ENCODE measurements around the gene KAZN. TPM values are rescaled to one million over a fixed set of nuclear protein-coding genes. Genes with fewer than 3 reads are reported as not detected.

Gene KAZN
- total RNA-seq, 1 donor from 2014 or later, result 7.9 TPM

GRCh38 chr1:14887044-14887566 lies 288.6 kb downstream of the KAZN start:
- peaks cover 10% of the 10 kb centered on the region for H3K9me3 Mint-ChIP-seq (ENCODE audit: unreplicated experiment)
- H3K27ac Mint-ChIP-seq (ENCODE audit: unreplicated experiment), result no peak overlapping the region
- no peak for DNase-seq
- H3K4me3 Mint-ChIP-seq (ENCODE audit: unreplicated experiment), result no peak overlapping the region
- H3K36me3 Mint-ChIP-seq (ENCODE audit: unreplicated experiment), result no peaks in the 10 kb centered on the region
- H3K4me1 Mint-ChIP-seq (ENCODE audit: low read depth, unreplicated experiment), result peaks cover 30% of the 10 kb centered on the region
- H3K27me3 Mint-ChIP-seq (ENCODE audit: unreplicated experiment), result peaks cover 5% of the 10 kb centered on the region
- TF ChIP-seq CTCF (IDR thresholded peaks at IDR 0.05; ENCODE audit: partially characterized antibody, unreplicated experiment), result no peak

- Mint-ChIP-seq H3K27ac (ENCODE audit: unreplicated experiment) (no peak overlapping the region), H3K9me3 (ENCODE audit: unreplicated experiment) (peaks cover 16% of the 10 kb centered on the region), H3K4me1 (ENCODE audit: low read depth, unreplicated experiment) (peaks cover 38% of the 10 kb centered on the region), H3K4me3 (ENCODE audit: unreplicated experiment) (no peak overlapping the region), H3K36me3 (ENCODE audit: unreplicated experiment) (no peaks in the 10 kb centered on the region), H3K27me3 (ENCODE audit: unreplicated experiment) (peaks cover 6% of the 10 kb centered on the region)
- no peak for DNase-seq
- no peak for TF ChIP-seq CTCF (IDR thresholded peaks at IDR 0.05; ENCODE audit: partially characterized antibody, unreplicated experiment)
Observed at GRCh38 chr1:14887764-14888350, 289.4 kb downstream of the KAZN start.

DNA sequence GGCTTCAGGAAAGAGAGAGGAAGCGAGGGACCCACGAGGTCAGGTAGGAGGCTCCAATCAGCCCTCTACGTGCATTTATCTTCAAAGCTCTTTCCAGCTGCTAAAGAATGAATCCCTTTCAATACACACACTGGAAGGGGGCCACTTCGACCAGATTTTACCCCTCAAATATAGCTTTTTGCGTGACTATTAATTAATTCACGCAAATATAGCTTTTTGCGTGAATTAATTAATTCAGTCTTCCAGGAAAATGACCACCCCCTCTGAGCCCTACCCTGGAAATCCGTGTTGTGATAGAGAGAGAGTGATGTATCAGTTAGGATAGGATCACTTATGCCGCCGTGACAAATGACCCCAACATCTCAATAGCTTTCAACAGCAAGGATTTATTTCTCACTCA lies 289.9 kb downstream of the KAZN start:
- Mint-ChIP-seq H3K27ac (ENCODE audit: unreplicated experiment) (no peak overlapping the region), H3K27me3 (ENCODE audit: unreplicated experiment) (peaks cover 6% of the 10 kb centered on the region), H3K4me3 (ENCODE audit: unreplicated experiment) (no peak overlapping the region), H3K4me1 (ENCODE audit: low read depth, unreplicated experiment) (peaks cover 43% of the 10 kb centered on the region), H3K36me3 (ENCODE audit: unreplicated experiment) (no peaks in the 10 kb centered on the region), H3K9me3 (ENCODE audit: unreplicated experiment) (peaks cover 21% of the 10 kb centered on the region)
- DNase-seq, result no peak
- TF ChIP-seq CTCF (IDR thresholded peaks at IDR 0.05; ENCODE audit: partially characterized antibody, unreplicated experiment), result no peak

GRCh38 chr1:14889825-14890440 lies 291.4 kb downstream of the KAZN start:
- peaks cover 58% of the 10 kb centered on the region for H3K4me1 Mint-ChIP-seq (ENCODE audit: low read depth, unreplicated experiment)
- no peaks in the 10 kb centered on the region for H3K36me3 Mint-ChIP-seq (ENCODE audit: unreplicated experiment)
- peaks cover 11% of the 10 kb centered on the region for H3K27me3 Mint-ChIP-seq (ENCODE audit: unreplicated experiment)
- DNase-seq, result no peak
- no peak for TF ChIP-seq CTCF (IDR thresholded peaks at IDR 0.05; ENCODE audit: partially characterized antibody, unreplicated experiment)
- H3K9me3 Mint-ChIP-seq (ENCODE audit: unreplicated experiment), result peaks cover 31% of the 10 kb centered on the region
- peak overlapping the region; percentile 49 for H3K4me3 Mint-ChIP-seq (ENCODE audit: unreplicated experiment)
- peak overlapping the region; percentile 50 for H3K27ac Mint-ChIP-seq (ENCODE audit: unreplicated experiment)

DNA sequence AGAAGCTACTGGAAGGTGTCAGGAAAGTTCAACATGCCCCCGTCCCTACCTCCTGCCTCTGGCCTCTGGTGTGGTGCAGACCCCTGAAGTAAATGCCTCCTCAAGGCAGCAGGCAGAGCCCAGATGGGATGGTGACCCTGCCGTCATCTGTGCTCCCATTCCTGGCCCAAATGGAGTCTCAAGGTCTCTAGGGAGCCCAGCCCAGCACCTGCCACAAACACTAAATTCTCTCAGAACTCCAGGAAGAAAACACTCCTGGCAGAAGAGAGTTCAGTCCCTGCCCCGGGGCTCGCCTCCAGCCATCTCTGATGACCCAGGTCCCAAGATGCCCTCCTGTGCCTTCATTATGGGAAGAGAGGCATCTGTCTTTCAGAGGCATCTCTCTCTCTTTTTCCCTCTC lies 293.5 kb downstream of the KAZN start:
- peaks cover 13% of the 10 kb centered on the region for H3K27me3 Mint-ChIP-seq (ENCODE audit: unreplicated experiment)

More for the DNA sequence above, 293.5 kb downstream of the KAZN start:
- no peak for TF ChIP-seq CTCF (IDR thresholded peaks at IDR 0.05; ENCODE audit: partially characterized antibody, unreplicated experiment)
- peak overlapping the region; percentile 34 for H3K4me3 Mint-ChIP-seq (ENCODE audit: unreplicated experiment)
- DNase-seq, result peak; percentile 55
- no peaks in the 10 kb centered on the region for H3K36me3 Mint-ChIP-seq (ENCODE audit: unreplicated experiment)
- H3K4me1 Mint-ChIP-seq (ENCODE audit: low read depth, unreplicated experiment), result peaks cover 66% of the 10 kb centered on the region
- peak overlapping the region; percentile 73 for H3K27ac Mint-ChIP-seq (ENCODE audit: unreplicated experiment)
- H3K9me3 Mint-ChIP-seq (ENCODE audit: unreplicated experiment), result peaks cover 31% of the 10 kb centered on the region
